ENCODE measurements around the gene NXPE1. TPM values are rescaled to one million over a fixed set of nuclear protein-coding genes. Genes with fewer than 3 reads are reported as not detected.

NXPE1 gene
- polyA plus RNA-seq, 2 of the 4 experiments (the other 2 are of a cell fraction), result not detected

DNA sequence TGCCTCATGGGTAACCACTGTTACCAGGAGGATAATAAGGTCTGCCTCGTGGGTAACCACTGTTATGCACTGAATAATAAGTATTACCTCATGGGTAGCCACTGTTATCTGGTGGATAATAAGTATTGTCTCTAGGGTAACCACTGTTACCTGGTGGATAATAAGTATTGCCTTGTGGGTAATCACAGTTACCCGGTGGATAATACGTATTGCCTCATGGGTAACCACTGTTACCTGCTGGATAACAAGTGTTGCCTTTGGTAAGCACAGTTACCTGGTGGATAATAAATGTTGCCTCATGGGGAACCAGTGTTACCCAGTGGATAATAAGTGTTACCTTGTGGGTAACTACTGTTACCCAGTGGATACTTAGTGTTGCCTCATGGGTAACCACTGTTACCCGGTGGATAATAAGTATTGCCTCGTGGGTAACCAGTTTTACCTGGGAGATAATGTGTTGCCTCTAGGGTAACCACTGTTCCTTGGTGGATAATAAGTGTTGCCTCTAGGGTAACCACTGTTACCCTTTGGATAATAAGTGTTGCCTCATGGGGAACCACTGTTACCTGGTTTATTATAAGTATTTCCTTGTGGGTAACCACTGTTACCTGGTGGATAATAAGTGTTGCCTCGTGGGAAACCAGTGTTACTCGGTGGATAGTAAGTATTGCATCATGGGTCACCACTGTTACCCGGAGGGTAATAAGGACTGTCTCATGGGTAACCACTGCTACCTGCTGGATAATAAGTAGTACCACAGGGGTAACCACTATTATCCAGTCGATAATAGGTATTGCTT, 46.5 kb upstream of the NXPE1 start:
- ChIA-PET CTCF (no interaction called here), POLR2A (no interaction called here)
- Histone ChIP-seq H3K4me3 (no peak overlapping the region), H3K4me2 (no peak overlapping the region), H3K27ac (no peak overlapping the region), H3K4me1 (no peaks in the 10 kb centered on the region), H3K9me3 (no peaks in the 10 kb centered on the region)
- no peak for FAIRE-seq
- TF ChIP-seq ZSCAN20 (CRISPR knock-in tag; IDR thresholded peaks at IDR 0.05), result no peak
- WGBS (ENCODE audit: missing lambda C conversion rate), result 24% methylated on average over 8 of the region's 9 CpGs
- no peak for ATAC-seq
- no peak for DNase-seq (ENCODE audit: low read depth in 1 of 2, low spot score in 1 of 2)

DNA sequence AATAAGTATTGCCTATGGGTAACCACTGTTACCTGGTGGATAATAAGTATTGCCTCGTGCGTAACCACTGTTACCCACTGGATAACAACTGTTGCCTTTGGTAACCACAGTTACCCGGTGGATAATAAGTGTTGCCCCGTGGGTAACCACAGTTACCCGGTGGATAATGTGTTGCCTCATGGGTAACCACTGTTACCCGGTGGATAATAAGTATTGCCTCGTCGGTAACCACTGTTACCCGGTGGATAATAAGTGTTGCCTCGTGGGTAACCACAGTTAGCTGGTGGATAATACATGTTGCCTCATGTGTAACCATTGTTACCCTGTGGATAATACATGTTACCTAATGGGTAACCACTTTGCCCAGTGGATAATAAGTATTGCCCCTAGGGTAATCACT, 45.7 kb upstream of the NXPE1 start:
- WGBS (ENCODE audit: missing lambda C conversion rate), result 11% methylated on average over 5 of the region's 10 CpGs
- Histone ChIP-seq H3K4me1 (no peaks in the 10 kb centered on the region), H3K27ac (no peak overlapping the region), H3K4me3 (no peak overlapping the region), H3K4me2 (no peak overlapping the region), H3K9me3 (no peaks in the 10 kb centered on the region)
- ChIA-PET CTCF (no interaction called here), POLR2A (no interaction called here)
- no peak for TF ChIP-seq CBX2 (IDR thresholded peaks at IDR 0.05; ENCODE audit: borderline replicate concordance, low read depth)
- TF ChIP-seq, protein P1, sequence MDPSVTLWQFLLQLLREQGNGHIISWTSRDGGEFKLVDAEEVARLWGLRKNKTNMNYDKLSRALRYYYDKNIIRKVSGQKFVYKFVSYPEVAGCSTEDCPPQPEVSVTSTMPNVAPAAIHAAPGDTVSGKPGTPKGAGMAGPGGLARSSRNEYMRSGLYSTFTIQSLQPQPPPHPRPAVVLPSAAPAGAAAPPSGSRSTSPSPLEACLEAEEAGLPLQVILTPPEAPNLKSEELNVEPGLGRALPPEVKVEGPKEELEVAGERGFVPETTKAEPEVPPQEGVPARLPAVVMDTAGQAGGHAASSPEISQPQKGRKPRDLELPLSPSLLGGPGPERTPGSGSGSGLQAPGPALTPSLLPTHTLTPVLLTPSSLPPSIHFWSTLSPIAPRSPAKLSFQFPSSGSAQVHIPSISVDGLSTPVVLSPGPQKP (IDR thresholded peaks at IDR 0.05; ENCODE audit: low read depth, low read length), result no peak
- no peak for ATAC-seq
- FAIRE-seq, result no peak
- no peak for DNase-seq (ENCODE audit: low read depth in 1 of 2, low spot score in 1 of 2)

DNA sequence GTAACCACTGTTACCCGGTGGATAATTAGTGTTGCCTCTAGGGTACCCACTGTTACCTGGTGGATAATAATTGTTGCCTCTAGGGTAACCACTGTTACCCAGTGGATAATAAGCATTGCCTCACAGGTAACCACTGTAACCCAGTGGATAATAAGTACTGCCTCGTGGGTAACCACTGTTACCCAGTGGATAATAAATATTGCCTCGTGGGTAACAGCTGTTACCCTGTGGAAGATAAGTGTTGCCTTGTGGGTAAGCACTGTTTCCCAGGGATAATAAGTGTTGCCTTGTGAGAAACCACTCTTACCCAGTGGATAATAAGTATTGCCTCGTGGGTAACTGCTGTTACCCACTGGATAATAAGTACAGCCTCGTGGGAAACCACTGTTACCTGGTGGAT, 45.2 kb upstream of the NXPE1 start:
- no peaks in the 10 kb centered on the region for H3K4me1 ChIP-seq
- no peak for TF ChIP-seq JUN (IDR thresholded peaks at IDR 0.05)
- TF ChIP-seq, protein P2, sequence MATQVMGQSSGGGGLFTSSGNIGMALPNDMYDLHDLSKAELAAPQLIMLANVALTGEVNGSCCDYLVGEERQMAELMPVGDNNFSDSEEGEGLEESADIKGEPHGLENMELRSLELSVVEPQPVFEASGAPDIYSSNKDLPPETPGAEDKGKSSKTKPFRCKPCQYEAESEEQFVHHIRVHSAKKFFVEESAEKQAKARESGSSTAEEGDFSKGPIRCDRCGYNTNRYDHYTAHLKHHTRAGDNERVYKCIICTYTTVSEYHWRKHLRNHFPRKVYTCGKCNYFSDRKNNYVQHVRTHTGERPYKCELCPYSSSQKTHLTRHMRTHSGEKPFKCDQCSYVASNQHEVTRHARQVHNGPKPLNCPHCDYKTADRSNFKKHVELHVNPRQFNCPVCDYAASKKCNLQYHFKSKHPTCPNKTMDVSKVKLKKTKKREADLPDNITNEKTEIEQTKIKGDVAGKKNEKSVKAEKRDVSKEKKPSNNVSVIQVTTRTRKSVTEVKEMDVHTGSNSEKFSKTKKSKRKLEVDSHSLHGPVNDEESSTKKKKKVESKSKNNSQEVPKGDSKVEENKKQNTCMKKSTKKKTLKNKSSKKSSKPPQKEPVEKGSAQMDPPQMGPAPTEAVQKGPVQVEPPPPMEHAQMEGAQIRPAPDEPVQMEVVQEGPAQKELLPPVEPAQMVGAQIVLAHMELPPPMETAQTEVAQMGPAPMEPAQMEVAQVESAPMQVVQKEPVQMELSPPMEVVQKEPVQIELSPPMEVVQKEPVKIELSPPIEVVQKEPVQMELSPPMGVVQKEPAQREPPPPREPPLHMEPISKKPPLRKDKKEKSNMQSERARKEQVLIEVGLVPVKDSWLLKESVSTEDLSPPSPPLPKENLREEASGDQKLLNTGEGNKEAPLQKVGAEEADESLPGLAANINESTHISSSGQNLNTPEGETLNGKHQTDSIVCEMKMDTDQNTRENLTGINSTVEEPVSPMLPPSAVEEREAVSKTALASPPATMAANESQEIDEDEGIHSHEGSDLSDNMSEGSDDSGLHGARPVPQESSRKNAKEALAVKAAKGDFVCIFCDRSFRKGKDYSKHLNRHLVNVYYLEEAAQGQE (IDR thresholded peaks at IDR 0.05), result no peak
- no peak for TF ChIP-seq HEYL (CRISPR knock-in tag; IDR thresholded peaks at IDR 0.05)
- no peak for TF ChIP-seq RCOR1 (IDR thresholded peaks at IDR 0.05; ENCODE audit: low read depth, low read length)
- TF ChIP-seq EHMT2 (IDR thresholded peaks at IDR 0.05; ENCODE audit: low read depth), result no peak
- TF ChIP-seq FOSL2 (IDR thresholded peaks at IDR 0.05), result no peak
- TF ChIP-seq FOSL2 (CRISPR knock-in tag; IDR thresholded peaks at IDR 0.05), result no peak
- no peak for TF ChIP-seq RNF2 (IDR thresholded peaks at IDR 0.05; ENCODE audit: borderline replicate concordance, low read depth)
- no peak for TF ChIP-seq CBX2 (IDR thresholded peaks at IDR 0.05; ENCODE audit: borderline replicate concordance, low read depth)
- TF ChIP-seq, protein P3, sequence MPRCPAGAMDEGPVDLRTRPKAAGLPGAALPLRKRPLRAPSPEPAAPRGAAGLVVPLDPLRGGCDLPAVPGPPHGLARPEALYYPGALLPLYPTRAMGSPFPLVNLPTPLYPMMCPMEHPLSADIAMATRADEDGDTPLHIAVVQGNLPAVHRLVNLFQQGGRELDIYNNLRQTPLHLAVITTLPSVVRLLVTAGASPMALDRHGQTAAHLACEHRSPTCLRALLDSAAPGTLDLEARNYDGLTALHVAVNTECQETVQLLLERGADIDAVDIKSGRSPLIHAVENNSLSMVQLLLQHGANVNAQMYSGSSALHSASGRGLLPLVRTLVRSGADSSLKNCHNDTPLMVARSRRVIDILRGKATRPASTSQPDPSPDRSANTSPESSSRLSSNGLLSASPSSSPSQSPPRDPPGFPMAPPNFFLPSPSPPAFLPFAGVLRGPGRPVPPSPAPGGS (IDR thresholded peaks at IDR 0.05), result no peak
- TF ChIP-seq CHD4 (IDR thresholded peaks at IDR 0.05; ENCODE audit: borderline replicate concordance), result no peak
- no peak for TF ChIP-seq MAZ (IDR thresholded peaks at IDR 0.05; ENCODE audit: borderline replicate concordance, low read depth, low read length)
- no peak for TF ChIP-seq NFE2L2 (conservative IDR thresholded peaks at IDR 0.05; ENCODE audit: low read length)
- no peak for TF ChIP-seq HOXB13 (CRISPR knock-in tag; IDR thresholded peaks at IDR 0.05; ENCODE audit: low read depth)
- no peak for TF ChIP-seq FOXS1 (CRISPR knock-in tag; IDR thresholded peaks at IDR 0.05)
- TF ChIP-seq, protein P4, sequence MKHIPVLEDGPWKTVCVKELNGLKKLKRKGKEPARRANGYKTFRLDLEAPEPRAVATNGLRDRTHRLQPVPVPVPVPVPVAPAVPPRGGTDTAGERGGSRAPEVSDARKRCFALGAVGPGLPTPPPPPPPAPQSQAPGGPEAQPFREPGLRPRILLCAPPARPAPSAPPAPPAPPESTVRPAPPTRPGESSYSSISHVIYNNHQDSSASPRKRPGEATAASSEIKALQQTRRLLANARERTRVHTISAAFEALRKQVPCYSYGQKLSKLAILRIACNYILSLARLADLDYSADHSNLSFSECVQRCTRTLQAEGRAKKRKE (CRISPR knock-in tag; IDR thresholded peaks at IDR 0.05; ENCODE audit: low read depth), result no peak
- TF ChIP-seq CHD2 (IDR thresholded peaks at IDR 0.05; ENCODE audit: low read length, partially characterized antibody), result no peak
- TF ChIP-seq MYC (IDR thresholded peaks at IDR 0.05; ENCODE audit: borderline replicate concordance, low read length), result no peak
- TF ChIP-seq BHLHE40 (IDR thresholded peaks at IDR 0.05; ENCODE audit: low read depth, low read length), result no peak
- ChIA-PET POLR2A (no interaction called here), CTCF (no interaction called here)
- FAIRE-seq, result no peak
- no peak overlapping the region for H3K4me2 ChIP-seq
- no peak overlapping the region for H3K4me3 ChIP-seq
- no peak overlapping the region for H3K27ac ChIP-seq
- no peak for ATAC-seq
- WGBS (ENCODE audit: missing lambda C conversion rate), result 5% methylated on average over 3 of the region's 5 CpGs
- DNase-seq (ENCODE audit: low read depth in 1 of 2, low spot score in 1 of 2), result no peak
- no peaks in the 10 kb centered on the region for H3K9me3 ChIP-seq
